Measurements from ENCODE around the gene CTNNA3. TPM values are rescaled to one million over a fixed set of nuclear protein-coding genes. Genes with fewer than 3 reads are reported as not detected.

The CTNNA3 gene
- total RNA-seq, 1 experiment from 2014 or later, result 0.85 TPM

- in situ Hi-C loops (cut with HindIII; ENCODE audit: low pct_unique_long_range_greater_than_20kb, low sequenced_read_pairs) (no loop called here), intact Hi-C loops (cut with micrococcal nuclease; ENCODE audit: unreplicated experiment) (no loop called here)
- Histone ChIP-seq H3K36me3 (ENCODE audit: control insufficient read depth, insufficient read depth, low read length) (no peaks in the 10 kb centered on the region), H3K9me3 (ENCODE audit: control insufficient read depth, insufficient read depth, low read depth, low read length) (no peaks in the 10 kb centered on the region), H3K27ac (ENCODE audit: low read length) (no peak overlapping the region), H3K27me3 (ENCODE audit: control insufficient read depth, insufficient read depth, low read length) (no peaks in the 10 kb centered on the region), H3K4me1 (ENCODE audit: control insufficient read depth, insufficient read depth, low read length) (no peaks in the 10 kb centered on the region), H3K4me3 (ENCODE audit: low read depth in 2 of 2, low read length in 2 of 2) (no peak overlapping the region)
- DNase-seq (ENCODE audit: low read depth, low spot score), result no peak
- TF ChIP-seq SIN3A (IDR thresholded peaks at IDR 0.05; ENCODE audit: borderline replicate concordance, insufficient read depth, low read depth, low read length) (no peak), TCF7L2 (IDR thresholded peaks at IDR 0.05; ENCODE audit: low read depth, low read length) (no peak), POLR2AphosphoS5 (IDR thresholded peaks at IDR 0.05; ENCODE audit: low read depth, low read length) (no peak), REST (IDR thresholded peaks at IDR 0.05; ENCODE audit: insufficient read depth in 1 of 2, low read depth in 2 of 2, low read length in 1 of 2) (no peak), CTCF (IDR thresholded peaks at IDR 0.05) (no peak)
- ChIA-PET CTCF (no interaction called here), POLR2A (no interaction called here)
- no TSS peak for BruUV-seq (replicated peaks)
- ATAC-seq, result no peak
Measured at GRCh38 chr10:66698069-66698468, 997.9 kb downstream of the CTNNA3 start.

GRCh38 chr10:66695046-66695445 lies 1000.9 kb downstream of the CTNNA3 start:
- ChIA-PET CTCF (no interaction called here), POLR2A (no interaction called here)
- intact Hi-C loops (cut with micrococcal nuclease; ENCODE audit: unreplicated experiment) (no loop called here), in situ Hi-C loops (cut with HindIII; ENCODE audit: low pct_unique_long_range_greater_than_20kb, low sequenced_read_pairs) (no loop called here)
- no TSS peak for BruUV-seq (replicated peaks)
- ATAC-seq (no peak), DNase-seq (ENCODE audit: low read depth, low spot score) (no peak)
- no peaks in the 10 kb centered on the region for H3K4me1 ChIP-seq (ENCODE audit: control insufficient read depth, insufficient read depth, low read length)
- no peaks in the 10 kb centered on the region for H3K9me3 ChIP-seq (ENCODE audit: control insufficient read depth, insufficient read depth, low read depth, low read length)
- no peaks in the 10 kb centered on the region for H3K27me3 ChIP-seq (ENCODE audit: control insufficient read depth, insufficient read depth, low read length)
- H3K27ac ChIP-seq (ENCODE audit: low read length), result no peak overlapping the region
- no peaks in the 10 kb centered on the region for H3K36me3 ChIP-seq (ENCODE audit: control insufficient read depth, insufficient read depth, low read length)
- TF ChIP-seq TCF7L2 (IDR thresholded peaks at IDR 0.05; ENCODE audit: low read depth, low read length) (no peak), CTCF (IDR thresholded peaks at IDR 0.05) (no peak), SIN3A (IDR thresholded peaks at IDR 0.05; ENCODE audit: borderline replicate concordance, insufficient read depth, low read depth, low read length) (no peak), POLR2AphosphoS5 (IDR thresholded peaks at IDR 0.05; ENCODE audit: low read depth, low read length) (no peak), REST (IDR thresholded peaks at IDR 0.05; ENCODE audit: insufficient read depth in 1 of 2, low read depth in 2 of 2, low read length in 1 of 2) (no peak)
- no peak overlapping the region for H3K4me3 ChIP-seq (ENCODE audit: low read depth in 2 of 2, low read length in 2 of 2)
